Activated CD4-positive, CD25-positive, alpha-beta regulatory T cell treated with anti-CD3 and anti-CD28 coated beads, Interleukin-2, amount 50 U/mL, for 72 hours (primary cell): ENCODE measurements around the gene TNIP2.
"Not testable (repeated sequence)": the region's sequence is repeated elsewhere in the genome, so short reads cannot be mapped to it uniquely, and the experiment has no call there.

Experiments used
- DNase-seq: peaks from one replicate; pipeline ENCODE4 v3.0.0; 2021

TNIP2 gene

GRCh38 chr4:2767705-2768074 lies 11.6 kb upstream of the TNIP2 start:
- no peak for DNase-seq

DNA sequence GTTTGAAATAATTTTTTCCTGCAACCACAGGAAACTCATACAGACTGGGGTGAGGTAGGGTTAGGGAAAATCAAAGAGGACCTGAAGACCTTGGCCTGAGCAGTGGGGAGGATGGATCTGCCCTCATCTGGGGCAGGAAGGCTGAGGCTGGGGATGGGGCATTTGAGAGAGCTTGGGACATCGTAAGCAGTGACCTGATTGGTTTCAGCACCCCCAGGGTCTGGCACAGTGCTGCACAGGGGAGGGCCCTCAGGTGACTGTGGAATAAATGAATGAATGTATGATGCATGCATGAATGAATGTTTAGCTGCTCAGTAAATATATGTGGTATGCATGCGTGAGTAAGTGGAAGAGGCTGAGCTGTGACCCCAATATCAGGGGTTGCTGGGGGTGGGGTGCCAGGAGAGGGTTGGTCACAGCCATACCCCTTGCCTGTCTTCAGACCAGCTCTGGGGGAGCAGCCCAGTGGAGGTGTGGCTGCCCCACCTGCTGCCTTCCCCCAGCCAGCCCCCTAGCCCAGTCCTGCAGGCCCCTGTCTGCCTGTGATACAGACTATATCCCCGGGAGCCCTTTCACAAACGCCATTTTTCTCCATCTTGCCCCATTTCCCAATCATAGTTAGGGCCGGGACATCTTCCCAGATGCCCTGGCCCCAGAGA lies 11.0 kb upstream of the TNIP2 start:
- DNase-seq = no peak

DNA sequence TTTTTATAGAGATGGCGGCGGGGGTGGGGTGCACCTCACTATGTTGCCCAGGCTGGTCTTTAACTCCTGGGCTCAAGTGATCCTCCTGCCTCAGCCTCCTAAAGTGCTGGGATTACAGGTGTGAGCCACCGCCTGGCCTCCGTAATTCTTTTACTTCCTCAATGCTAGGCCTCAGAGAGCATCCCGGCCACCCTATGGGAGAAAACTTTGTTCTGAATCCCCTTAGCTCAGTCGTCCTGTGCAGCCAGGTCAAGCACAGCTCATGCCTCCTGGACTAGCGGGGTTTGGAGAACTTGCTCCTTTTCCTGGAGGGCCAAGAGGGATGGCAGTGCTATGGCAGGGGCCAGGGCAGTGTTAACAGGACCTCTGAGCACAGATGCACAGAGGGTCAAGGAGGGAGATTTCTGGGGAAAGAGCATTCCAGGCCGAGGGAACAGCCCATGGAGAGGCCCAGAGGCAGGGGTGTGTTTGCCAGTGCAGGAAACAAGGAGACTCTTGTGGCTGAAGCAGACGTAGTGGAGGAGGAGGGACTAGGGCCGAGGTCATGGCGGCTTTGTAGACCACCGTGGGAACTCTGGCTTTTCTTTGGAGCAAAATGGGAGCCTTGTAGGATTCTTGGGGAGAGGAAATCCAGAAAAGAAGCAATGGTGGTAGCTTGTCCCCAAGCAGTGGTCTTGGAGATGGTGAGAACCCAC lies 9.8 kb upstream of the TNIP2 start:
- no peak for DNase-seq

DNA sequence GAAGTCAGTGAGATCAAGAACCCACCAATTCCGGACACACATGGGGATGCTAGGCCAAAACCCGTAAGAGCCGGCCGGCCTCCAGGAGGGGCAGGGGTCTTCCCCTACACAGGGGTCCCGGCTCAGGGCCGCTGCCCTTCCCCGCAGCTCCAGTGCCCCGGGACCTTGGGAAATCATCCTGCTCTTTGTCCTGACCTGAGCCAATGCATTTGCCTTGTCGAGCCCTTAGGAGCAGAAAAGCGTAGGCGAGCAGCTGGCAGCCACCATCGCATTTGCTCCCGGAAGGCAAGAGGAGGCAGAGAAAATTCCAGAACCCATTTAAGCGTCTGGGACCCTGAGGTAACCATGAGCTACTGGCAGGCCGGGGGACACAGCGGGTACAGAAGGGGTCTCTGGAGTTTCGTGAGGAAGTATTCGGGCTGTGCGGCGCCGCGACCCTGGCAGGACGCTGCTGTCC lies 7.4 kb upstream of the TNIP2 start:
- no peak for DNase-seq

- not testable (repeated sequence) for DNase-seq
These were observed 6.6 kb upstream of the TNIP2 start for GRCh38 chr4:2762486-2763370.

DNA sequence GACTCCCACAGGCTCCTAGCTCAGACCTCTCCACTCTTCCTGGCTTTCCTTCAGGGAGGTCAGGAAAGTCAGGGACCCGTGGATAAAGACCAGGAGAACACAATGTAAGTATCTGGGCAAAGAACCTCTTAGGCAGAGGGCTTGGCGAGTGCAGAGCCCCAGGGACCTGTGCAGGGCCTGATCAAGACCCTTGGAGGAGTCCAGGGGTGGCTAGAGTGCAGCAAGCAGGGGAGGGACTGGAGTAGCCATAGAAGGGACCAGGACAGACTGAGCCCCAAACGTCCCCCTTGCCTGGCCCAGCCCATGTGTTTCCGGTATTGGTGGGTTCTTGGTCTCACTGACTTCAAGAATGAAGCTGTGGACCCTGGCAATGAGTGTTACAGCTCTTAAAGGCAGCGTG lies 5.9 kb upstream of the TNIP2 start:
- no peak for DNase-seq

DNA sequence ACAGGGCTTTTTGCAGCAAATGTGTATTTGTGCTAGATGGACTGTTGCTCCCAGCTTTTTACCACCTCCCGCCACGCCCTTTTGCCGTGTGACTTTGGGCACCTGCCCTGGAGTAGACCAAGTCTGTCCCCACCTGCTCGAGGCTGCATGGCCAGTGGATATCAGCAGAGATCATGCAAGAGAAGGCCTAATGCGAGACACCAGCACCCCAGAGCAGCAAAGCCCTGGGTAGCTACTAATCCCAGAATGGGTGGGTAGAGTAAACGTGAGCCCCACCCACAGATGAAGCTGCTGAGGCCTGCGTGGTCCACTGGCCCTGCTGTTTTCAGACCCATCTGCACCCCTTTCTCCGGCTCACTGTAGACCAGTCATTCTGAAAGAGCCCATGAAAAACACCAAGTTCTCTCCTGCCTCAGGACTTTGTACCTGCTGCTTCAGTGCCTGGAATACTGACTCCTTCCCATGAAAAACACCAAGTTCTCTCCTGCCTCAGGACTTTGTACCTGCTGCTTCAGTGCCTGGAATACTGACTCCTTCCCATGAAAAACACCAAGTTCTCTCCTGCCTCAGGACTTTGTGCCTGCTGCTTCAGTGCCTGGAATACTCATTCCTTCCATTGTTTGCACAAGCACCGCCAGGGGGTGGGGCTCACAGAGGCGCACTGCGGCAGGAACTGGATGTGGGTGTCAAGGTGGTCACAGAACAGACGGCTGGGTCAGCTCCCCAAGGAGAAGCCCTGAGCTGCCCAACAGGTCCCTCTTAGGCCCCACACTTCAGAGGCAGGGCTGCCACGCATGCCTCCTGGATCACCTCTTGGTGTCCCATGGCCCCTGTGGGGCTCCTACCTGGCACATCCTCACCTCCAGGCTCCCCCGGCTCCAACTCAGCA lies 5.1 kb upstream of the TNIP2 start:
- no peak for DNase-seq

DNA sequence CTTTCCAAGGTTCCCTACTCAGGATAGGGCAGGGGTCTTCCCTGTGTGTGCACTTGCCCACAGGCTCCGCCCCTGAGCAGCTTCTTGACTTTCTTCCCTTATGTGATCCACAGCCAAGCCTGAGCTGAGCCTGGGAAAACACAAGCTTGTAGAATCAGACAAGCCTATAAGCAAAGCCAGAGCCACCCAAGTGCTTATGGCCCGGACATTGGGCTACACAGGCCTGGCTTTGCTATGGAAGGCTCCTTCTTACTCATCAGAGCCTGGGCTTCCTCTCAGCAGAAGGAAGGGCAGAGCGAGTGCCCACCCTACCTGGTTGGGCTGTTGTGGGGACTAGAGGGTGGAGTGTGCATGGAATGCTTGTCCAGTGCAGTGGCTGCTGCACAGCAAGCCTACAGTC lies 1.3 kb upstream of the TNIP2 start:
- no peak for DNase-seq

GRCh38 chr4:2756691-2757350 lies 685 bp upstream of the TNIP2 start:
- DNase-seq = no peak

GRCh38 chr4:2754848-2755819 lies 1.0 kb downstream of the TNIP2 start:
- DNase-seq = no peak

DNA sequence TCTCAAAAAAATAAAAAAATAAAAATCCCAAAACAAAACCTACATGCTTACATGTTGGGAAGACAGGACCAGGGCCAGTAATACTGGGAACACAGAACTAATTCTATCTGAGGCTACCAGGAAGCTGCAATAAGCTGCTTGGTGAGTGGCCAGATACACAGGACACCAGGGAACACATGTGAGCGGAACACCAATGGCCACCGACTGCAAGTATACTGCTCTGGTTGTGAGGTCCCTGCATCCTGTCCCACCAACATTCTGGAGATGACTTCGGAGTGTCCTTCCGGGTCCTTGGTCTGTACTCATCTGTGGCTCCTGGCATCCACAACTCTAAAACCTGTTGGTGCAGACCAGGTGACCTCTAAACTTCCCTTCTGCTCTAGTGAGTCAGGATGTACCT lies 2.7 kb downstream of the TNIP2 start:
- no peak for DNase-seq

- no peak for DNase-seq
These were observed 5.2 kb downstream of the TNIP2 start for GRCh38 chr4:2750719-2751605.

GRCh38 chr4:2746891-2747695 lies 9.0 kb downstream of the TNIP2 start:
- no peak for DNase-seq

GRCh38 chr4:2745981-2746806 lies 9.9 kb downstream of the TNIP2 start:
- DNase-seq = peak; percentile 86

DNA sequence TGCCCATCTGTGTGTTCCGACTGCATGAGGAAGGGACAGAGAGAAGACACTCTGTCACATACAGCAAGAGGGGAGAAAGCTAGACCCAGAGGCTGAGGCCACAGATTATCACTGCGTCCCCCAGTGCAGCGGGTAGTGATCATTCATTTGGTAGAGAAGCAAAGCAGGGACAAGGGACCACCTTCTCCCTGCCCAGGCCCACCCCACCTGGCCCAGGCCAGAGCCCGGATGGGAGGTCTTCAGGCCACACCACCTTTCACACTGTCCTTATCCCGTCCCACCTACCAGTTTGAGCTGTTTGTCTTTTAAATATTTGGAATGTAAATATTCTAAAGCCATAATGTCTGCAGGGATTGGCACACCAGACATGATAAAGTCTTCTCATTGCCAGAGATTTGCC lies 10.6 kb downstream of the TNIP2 start:
- DNase-seq = no peak

- DNase-seq = no peak
These were observed 11.4 kb downstream of the TNIP2 start for GRCh38 chr4:2744576-2745270.
